COR-L47 (cell line): ENCODE results near the gene KRT5.

ENCODE experiments used
- DNase-seq: peaks from one replicate; lab custom pipeline; 2025; lab: John Stamatoyannopoulos, UW

KRT5 gene

GRCh38 chr12:52519826-52520662, at the start of gene KRT5:
TSS of gene KRT5 (minus strand) at chr12:52520394. CDS start at chr12:52520296, 98 bp downstream.
- no peak for DNase-seq

- DNase-seq: no peak
Measured at GRCh38 chr12:52568111-52568510, 47.9 kb upstream of the KRT5 start.

- no peak for DNase-seq
Measured at GRCh38 chr12:52566847-52567291, 46.7 kb upstream of the KRT5 start.

- DNase-seq: no peak
Measured at GRCh38 chr12:52564582-52564981, 44.4 kb upstream of the KRT5 start.

GRCh38 chr12:52561880-52562449, 41.8 kb upstream of the KRT5 start:
- DNase-seq: no peak

GRCh38 chr12:52559979-52560378, 39.8 kb upstream of the KRT5 start:
- DNase-seq: no peak

GRCh38 chr12:52558781-52559445, 38.7 kb upstream of the KRT5 start:
- DNase-seq: no peak

- DNase-seq: no peak
Measured at GRCh38 chr12:52557476-52557875, 37.3 kb upstream of the KRT5 start.

- no peak for DNase-seq
Measured at GRCh38 chr12:52555577-52555976, 35.4 kb upstream of the KRT5 start.

- no peak for DNase-seq
Measured at GRCh38 chr12:52552681-52553195, 32.5 kb upstream of the KRT5 start, which contains the start of gene KRT71. TSS of gene KRT71 (minus strand) at chr12:52553145. CDS start at chr12:52553077, 68 bp downstream.

GRCh38 chr12:52552055-52552454, 31.9 kb upstream of the KRT5 start:
- no peak for DNase-seq

- DNase-seq: no peak
Measured at GRCh38 chr12:52551216-52551865, 31.1 kb upstream of the KRT5 start.

- DNase-seq: no peak
Measured at GRCh38 chr12:52546126-52546525, 25.9 kb upstream of the KRT5 start.

GRCh38 chr12:52543985-52544883, 24.0 kb upstream of the KRT5 start:
- DNase-seq: no peak

GRCh38 chr12:52542785-52543318, 22.7 kb upstream of the KRT5 start:
- DNase-seq: no peak

- DNase-seq: no peak
Measured at GRCh38 chr12:52542157-52542556, 22.0 kb upstream of the KRT5 start.

- no peak for DNase-seq
Measured at GRCh38 chr12:52541709-52542108, 21.5 kb upstream of the KRT5 start.

- no peak for DNase-seq
Measured at GRCh38 chr12:52540531-52540930, 20.3 kb upstream of the KRT5 start.

GRCh38 chr12:52539821-52540173, 19.6 kb upstream of the KRT5 start:
- no peak for DNase-seq

GRCh38 chr12:52539083-52539820, 19.1 kb upstream of the KRT5 start:
- DNase-seq: peak; percentile 86
